ENCODE data around the gene DENND2C.

GRCh38 chr1:114641377-114641776 is 28.5 kb downstream of the DENND2C start:
- TF ChIP-seq POLR2A (IDR thresholded peaks at IDR 0.05): no peak
- TF ChIP-seq, protein P1, sequence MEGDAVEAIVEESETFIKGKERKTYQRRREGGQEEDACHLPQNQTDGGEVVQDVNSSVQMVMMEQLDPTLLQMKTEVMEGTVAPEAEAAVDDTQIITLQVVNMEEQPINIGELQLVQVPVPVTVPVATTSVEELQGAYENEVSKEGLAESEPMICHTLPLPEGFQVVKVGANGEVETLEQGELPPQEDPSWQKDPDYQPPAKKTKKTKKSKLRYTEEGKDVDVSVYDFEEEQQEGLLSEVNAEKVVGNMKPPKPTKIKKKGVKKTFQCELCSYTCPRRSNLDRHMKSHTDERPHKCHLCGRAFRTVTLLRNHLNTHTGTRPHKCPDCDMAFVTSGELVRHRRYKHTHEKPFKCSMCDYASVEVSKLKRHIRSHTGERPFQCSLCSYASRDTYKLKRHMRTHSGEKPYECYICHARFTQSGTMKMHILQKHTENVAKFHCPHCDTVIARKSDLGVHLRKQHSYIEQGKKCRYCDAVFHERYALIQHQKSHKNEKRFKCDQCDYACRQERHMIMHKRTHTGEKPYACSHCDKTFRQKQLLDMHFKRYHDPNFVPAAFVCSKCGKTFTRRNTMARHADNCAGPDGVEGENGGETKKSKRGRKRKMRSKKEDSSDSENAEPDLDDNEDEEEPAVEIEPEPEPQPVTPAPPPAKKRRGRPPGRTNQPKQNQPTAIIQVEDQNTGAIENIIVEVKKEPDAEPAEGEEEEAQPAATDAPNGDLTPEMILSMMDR (IDR thresholded peaks at IDR 0.05): no peak
